Psoas muscle (tissue), 8 donors: ENCODE data around the gene TMEM98. TPM values are rescaled to one million over a fixed set of nuclear protein-coding genes. Genes with fewer than 3 reads are reported as not detected.
"Not testable (repeated sequence)": the region's sequence is repeated elsewhere in the genome, so short reads cannot be mapped to it uniquely, and the experiment has no call there.

Source experiments
- ATAC-seq, 4 donors: fragments of 200-7000 bp; cut with Tn5 transposase; one replicate each; pipeline ENCODE4 v1.9.1; 2020; ENCODE audit warnings: moderate library complexity in 3 of 4, mild to moderate bottlenecking in 2 of 4
- DNase-seq, 2 donors: peaks; one replicate each; pipeline ENCODE4 v3.0.0-alpha.2; 2020
- H3K27ac ChIP-seq: fragments of 200-600 bp; one replicate; pipeline ENCODE4 v1.8.0; 2022
- H3K27me3 ChIP-seq, 3 donors: fragments of 200-600 bp in 1 of 3; one replicate each; pipeline versions ENCODE4 v1.6.1 to v1.8.0; 2013 to 2022; ENCODE audit warnings: low read length in 2 of 3, mild to moderate bottlenecking in 2 of 3, moderate library complexity in 1 of 3; ENCODE audit not compliant: insufficient read depth in 3 of 3
- H3K36me3 ChIP-seq, 2 donors: fragments of 200-600 bp in 1 of 2; one replicate each; pipeline versions ENCODE4 v1.6.1 to v1.8.0; 2013 to 2022; ENCODE audit warnings: low read depth in 1 of 2, mild to moderate bottlenecking in 1 of 2, moderate library complexity in 1 of 2; ENCODE audit not compliant: insufficient read depth in 1 of 2
- H3K4me1 ChIP-seq: fragments of 200-600 bp; one replicate; pipeline ENCODE4 v1.8.0; 2022
- H3K4me3 ChIP-seq: fragments of 200-600 bp; one replicate; pipeline ENCODE4 v1.8.0; 2022; ENCODE audit warnings: mild to moderate bottlenecking
- H3K9me3 ChIP-seq: fragments of 200-600 bp; one replicate; pipeline ENCODE4 v1.8.0; 2022
- CTCF ChIP-seq: fragments of 200-600 bp; IDR thresholded peaks from one replicate; pipeline ENCODE4 v1.8.0; 2022; ENCODE audit warnings: antibody characterized with exemption
- WGBS, 3 donors: extraction: QIAGEN DNeasy Blood & Tissue Kit; methylation state at CpG; one replicate each; pipeline versions ENCODE4 v1.1.6 to v1.1.7; 2013; 5-methylcytosine and 5-hydroxymethylcytosine counted together
- intact Hi-C, 2 donors: fragments of 100-400 bp; cut with DNase I; formaldehyde crosslinking; loops; one replicate each; pipeline versions ENCODE4 v1.11.0 to v1.14.2; 2022
- polyA plus RNA-seq, 3 donors: library from polyadenylated mRNA; stranded (reverse); fragments of 200-250 nt; gene quantifications; one replicate each; pipeline ENCODE4 v1.2.3, GENCODE V29; 2013
- total RNA-seq, 4 donors: library from RNA; stranded (reverse); fragmentation: NEBNext Ultra II Directional in 2 of 4; extraction: Animal tissue kit (Norgen Biotek cat#: 25700) in 2 of 4; gene quantifications; one replicate each; pipeline versions ENCODE4 v1.2.1 to v1.2.4, GENCODE V29; 2021 to 2023
- donor health status: healthy with polysubstance abuse.
- donor health status: DM: no; HTN: no; CAD: no; lungs with moderate emphysema.
- donor health status: Bipolar disorder and iron deficiency.
- donor health status: healthy.
- donor health status: DM: yes; HTN: yes; CAD: no.
- donor health status: DM: no; HTN: no; CAD: no.
- donor health status: DM: no; HTN: no; CAD: no.
- donor health status: DM: yes; HTN: yes; CAD: no.

Gene TMEM98
- total and polyA plus RNA-seq, 7 donors, result 1.4 to 5.7 (median 3.6) TPM

- Histone ChIP-seq H3K27ac (no peak overlapping the region), H3K9me3 (no peaks in the 10 kb centered on the region), H3K4me1 (no peaks in the 10 kb centered on the region), H3K27me3 (no peaks in the 10 kb centered on the region), H3K4me3 (no peak overlapping the region), H3K36me3 (no peaks in the 10 kb centered on the region)
- intact Hi-C loops, result no loop called here
- peak in 1 of 2 donors; percentile 49 for DNase-seq
- peak in 2 of 4 donors; percentile 32 to 62 for ATAC-seq
- TF ChIP-seq CTCF, result no peak
- 36 to 40% (median 37%) methylated on average over 3 of the region's 3 CpGs for WGBS, 3 donors
Observed at GRCh38 chr17:32970281-32970680, 42.3 kb downstream of the TMEM98 start.

- DNase-seq (no peak), ATAC-seq (no peak)
- WGBS, 3 donors, result 60 to 66% (median 64%) methylated on average over 1 of the region's 1 CpG
- Histone ChIP-seq H3K27ac (no peak overlapping the region), H3K4me3 (no peak overlapping the region), H3K4me1 (no peaks in the 10 kb centered on the region), H3K27me3 (no peaks in the 10 kb centered on the region), H3K9me3 (no peaks in the 10 kb centered on the region), H3K36me3 (no peaks in the 10 kb centered on the region)
- no peak for TF ChIP-seq CTCF
- intact Hi-C loops, result no loop called here
Observed at GRCh38 chr17:32971171-32971570, 43.2 kb downstream of the TMEM98 start.

- 52 to 62% (median 59%) methylated on average over 4 of the region's 4 CpGs for WGBS, 3 donors
- Histone ChIP-seq H3K4me3 (no peak overlapping the region), H3K27me3 (peaks cover 0 to 2% (median 0%) of the 10 kb centered on the region in 3 donors), H3K9me3 (no peaks in the 10 kb centered on the region), H3K27ac (no peak overlapping the region), H3K4me1 (no peaks in the 10 kb centered on the region), H3K36me3 (no peaks in the 10 kb centered on the region)
- TF ChIP-seq CTCF, result no peak
- DNase-seq (no peak), ATAC-seq (no peak)
- intact Hi-C loops, result no loop called here
Observed at GRCh38 chr17:32976131-32976530, 48.2 kb downstream of the TMEM98 start.

DNA sequence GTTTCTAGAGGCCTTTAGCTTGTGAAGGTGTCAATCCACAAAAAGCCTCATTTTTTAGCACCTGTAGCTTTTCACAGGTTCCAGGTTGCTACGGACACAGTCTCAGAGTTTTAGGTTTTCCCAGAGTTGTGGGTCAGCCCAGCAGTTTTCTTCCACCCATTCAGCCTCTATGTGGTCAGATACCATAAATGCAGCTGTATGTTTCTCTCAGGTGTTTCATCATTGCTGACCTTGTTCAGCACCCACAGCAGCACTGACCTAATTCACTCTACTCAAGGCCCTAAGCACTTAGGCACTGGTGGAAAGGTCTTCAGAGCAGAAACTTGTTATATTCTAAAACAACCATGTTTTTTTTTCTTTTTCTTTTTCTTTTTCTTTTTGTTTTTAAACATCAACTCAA, 48.7 kb downstream of the TMEM98 start:
- Histone ChIP-seq H3K4me1 (no peaks in the 10 kb centered on the region), H3K27me3 (peaks cover 0 to 2% (median 0%) of the 10 kb centered on the region in 3 donors), H3K36me3 (no peaks in the 10 kb centered on the region), H3K27ac (no peak overlapping the region), H3K4me3 (no peak overlapping the region), H3K9me3 (no peaks in the 10 kb centered on the region)
- intact Hi-C loops, result no loop called here
- 80 to 94% (median 91%) methylated on average over 1 of the region's 1 CpG for WGBS, 3 donors
- TF ChIP-seq CTCF, result no peak
- DNase-seq (no peak), ATAC-seq (no peak)

DNA sequence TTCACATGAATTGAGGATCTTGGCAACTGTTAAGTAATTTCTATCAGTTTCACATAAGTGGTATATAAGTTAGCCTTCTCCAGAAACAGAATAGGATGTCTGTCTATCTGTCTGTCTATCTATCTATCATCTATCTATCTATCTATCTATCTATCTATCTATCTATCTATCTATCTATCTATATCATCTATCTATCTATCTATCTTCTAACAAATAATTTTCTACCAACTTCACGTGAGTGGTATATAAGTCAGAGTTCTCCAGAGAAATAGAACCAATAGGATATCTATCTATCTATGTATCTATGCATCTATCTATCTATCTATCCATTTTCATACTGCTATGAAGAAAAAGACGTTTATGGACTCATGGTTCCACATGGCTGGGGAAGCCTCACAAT, 52.3 kb downstream of the TMEM98 start:
- Histone ChIP-seq H3K9me3 (no peaks in the 10 kb centered on the region), H3K4me3 (no peak overlapping the region), H3K27ac (no peak overlapping the region), H3K4me1 (no peaks in the 10 kb centered on the region), H3K27me3 (peaks cover 0 to 2% (median 0%) of the 10 kb centered on the region in 3 donors), H3K36me3 (no peaks in the 10 kb centered on the region)
- DNase-seq, result no peak
- intact Hi-C loops, result no loop called here
- 68 to 71% (median 70%) methylated on average over 2 of the region's 2 CpGs for WGBS, 3 donors
- no peak for ATAC-seq
- no peak for TF ChIP-seq CTCF

DNA sequence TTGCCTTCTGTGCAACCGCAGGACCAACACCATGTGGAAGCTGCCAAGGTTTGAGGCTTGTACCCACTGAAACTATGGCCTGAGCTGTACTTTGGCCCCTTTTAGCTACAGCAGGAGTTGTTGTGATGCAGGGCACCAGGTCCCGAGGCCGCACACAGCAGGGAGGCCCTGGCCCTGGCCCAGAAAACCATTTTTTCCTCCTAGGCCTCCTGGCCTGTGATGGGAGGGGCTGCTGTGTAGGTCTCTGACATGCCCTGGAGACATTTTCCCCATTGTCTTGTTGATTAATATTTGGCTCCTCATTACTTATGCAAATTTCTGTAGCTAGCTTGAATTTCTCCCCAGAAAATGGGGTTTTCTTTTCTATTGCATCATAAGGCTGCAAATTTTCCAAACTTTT, 53.7 kb downstream of the TMEM98 start:
- H3K27ac ChIP-seq, H3K4me3 ChIP-seq, DNase-seq, intact Hi-C loops, ATAC-seq, H3K4me1 ChIP-seq, H3K9me3 ChIP-seq, H3K36me3 ChIP-seq, H3K27me3 ChIP-seq: not testable (repeated sequence)
- WGBS, 3 donors, result 63 to 87% (median 72%) methylated on average over 3 of the region's 3 CpGs
